Glomerular endothelial cell (primary cell): ENCODE results near the gene HBQ1. TPM values are rescaled to one million over a fixed set of nuclear protein-coding genes. Genes with fewer than 3 reads are reported as not detected.
"Not testable (repeated sequence)": the region's sequence is repeated elsewhere in the genome, so short reads cannot be mapped to it uniquely, and the experiment has no call there.

Source experiments
- DNase-seq: peaks from one replicate; pipeline ENCODE4 v3.0.0-alpha.2; 2011; ENCODE audit warnings: low read depth, low spot score; ENCODE audit errors: extremely low read depth
- total RNA-seq: library from RNA; depleted of rRNA; stranded (reverse); fragments of >200 nt; gene quantifications from 2 replicates; pipeline ENCODE4 v1.2.3, GENCODE V29; 2015

HBQ1 gene
- total RNA-seq, 1 donor from 2014 or later: 4.9 TPM

GRCh38 chr16:175011-175949 lies 5.0 kb upstream of the HBQ1 start:
- DNase-seq: no peak

GRCh38 chr16:176006-176405 lies 4.3 kb upstream of the HBQ1 start:
- not testable (repeated sequence) for DNase-seq

- DNase-seq: not testable (repeated sequence)
These were observed 3.5 kb upstream of the HBQ1 start, which contains the start of gene HBA1 for GRCh38 chr16:176477-177382. Gene HBA1 (plus strand): TSS chr16:176680. CDS start chr16:176717, 37 bp downstream.

DNA sequence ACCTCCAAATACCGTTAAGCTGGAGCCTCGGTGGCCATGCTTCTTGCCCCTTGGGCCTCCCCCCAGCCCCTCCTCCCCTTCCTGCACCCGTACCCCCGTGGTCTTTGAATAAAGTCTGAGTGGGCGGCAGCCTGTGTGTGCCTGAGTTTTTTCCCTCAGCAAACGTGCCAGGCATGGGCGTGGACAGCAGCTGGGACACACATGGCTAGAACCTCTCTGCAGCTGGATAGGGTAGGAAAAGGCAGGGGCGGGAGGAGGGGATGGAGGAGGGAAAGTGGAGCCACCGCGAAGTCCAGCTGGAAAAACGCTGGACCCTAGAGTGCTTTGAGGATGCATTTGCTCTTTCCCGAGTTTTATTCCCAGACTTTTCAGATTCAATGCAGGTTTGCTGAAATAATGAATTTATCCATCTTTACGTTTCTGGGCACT lies 2.9 kb upstream of the HBQ1 start:
- DNase-seq: no peak

DNA sequence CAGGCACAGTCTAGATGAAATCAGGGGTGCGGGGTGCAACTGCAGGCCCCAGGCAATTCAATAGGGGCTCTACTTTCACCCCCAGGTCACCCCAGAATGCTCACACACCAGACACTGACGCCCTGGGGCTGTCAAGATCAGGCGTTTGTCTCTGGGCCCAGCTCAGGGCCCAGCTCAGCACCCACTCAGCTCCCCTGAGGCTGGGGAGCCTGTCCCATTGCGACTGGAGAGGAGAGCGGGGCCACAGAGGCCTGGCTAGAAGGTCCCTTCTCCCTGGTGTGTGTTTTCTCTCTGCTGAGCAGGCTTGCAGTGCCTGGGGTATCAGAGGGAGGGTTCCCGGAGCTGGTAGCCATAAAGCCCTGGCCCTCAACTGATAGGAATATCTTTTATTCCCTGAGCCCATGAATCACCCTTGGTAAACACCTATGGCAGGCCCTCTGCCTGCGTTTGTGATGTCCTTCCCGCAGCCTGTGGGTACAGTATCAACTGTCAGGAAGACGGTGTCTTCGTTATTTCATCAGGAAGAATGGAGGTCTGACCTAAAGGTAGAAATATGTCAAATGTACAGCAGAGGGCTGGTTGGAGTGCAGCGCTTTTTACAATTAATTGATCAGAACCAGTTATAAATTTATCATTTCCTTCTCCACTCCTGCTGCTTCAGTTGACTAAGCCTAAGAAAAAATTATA lies 2.1 kb upstream of the HBQ1 start:
- DNase-seq: no peak

GRCh38 chr16:178668-179015 lies 1.6 kb upstream of the HBQ1 start:
- DNase-seq: no peak

- DNase-seq: no peak
These were observed 807 bp upstream of the HBQ1 start for GRCh38 chr16:179211-180092.

- DNase-seq: no peak
These were observed 664 bp downstream of the HBQ1 start for GRCh38 chr16:180681-181564.

DNA sequence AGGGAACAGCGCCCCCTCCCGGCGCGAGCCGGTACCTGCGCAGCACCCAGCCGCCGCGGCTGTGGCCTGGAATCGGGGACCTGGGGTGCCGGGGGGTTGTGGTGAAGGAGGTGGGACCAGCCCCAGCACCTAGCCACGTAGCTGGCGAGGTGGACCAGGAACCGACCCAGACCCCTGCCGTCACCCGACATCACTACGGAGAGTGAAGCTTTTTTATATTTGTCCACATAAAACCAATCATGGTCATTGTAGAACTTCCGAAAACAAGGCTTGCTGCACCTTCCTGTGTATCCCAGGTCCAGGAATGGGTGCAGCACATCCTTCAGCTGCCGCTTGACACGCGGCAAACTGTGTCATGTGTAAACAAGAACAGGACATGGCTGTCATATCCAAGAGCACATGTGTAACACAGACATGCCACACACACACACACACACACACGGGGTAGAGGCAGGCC lies 1.3 kb downstream of the HBQ1 start:
- no peak for DNase-seq

- no peak for DNase-seq
These were observed 2.7 kb downstream of the HBQ1 start for GRCh38 chr16:183005-183404.

DNA sequence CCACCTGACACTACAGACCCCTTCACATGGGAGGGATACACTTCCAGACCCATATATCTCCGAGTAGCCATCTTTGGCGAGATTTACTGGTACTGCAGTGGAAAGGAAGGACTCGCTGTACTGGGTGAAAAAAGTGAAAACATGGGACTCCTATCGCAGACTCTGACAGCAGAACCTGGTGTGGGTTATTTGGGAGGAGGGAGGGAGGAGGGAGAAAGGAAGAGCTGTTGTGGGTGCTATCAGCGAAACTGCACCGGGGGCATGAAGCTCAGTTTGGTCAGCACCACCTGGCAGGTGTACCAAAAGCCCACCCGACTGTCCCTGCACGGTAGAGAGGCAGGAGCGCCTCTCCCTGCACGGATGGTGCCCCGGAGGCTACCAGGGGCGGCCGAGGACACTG lies 5.0 kb downstream of the HBQ1 start:
- no peak for DNase-seq

- DNase-seq: no peak
These were observed 5.4 kb downstream of the HBQ1 start for GRCh38 chr16:185691-186090.

GRCh38 chr16:187330-187729 lies 7.1 kb downstream of the HBQ1 start:
- no peak for DNase-seq

- no peak for DNase-seq
These were observed 8.4 kb downstream of the HBQ1 start for GRCh38 chr16:188674-189073.

- no peak for DNase-seq
These were observed 9.4 kb downstream of the HBQ1 start for GRCh38 chr16:189604-190186.

DNA sequence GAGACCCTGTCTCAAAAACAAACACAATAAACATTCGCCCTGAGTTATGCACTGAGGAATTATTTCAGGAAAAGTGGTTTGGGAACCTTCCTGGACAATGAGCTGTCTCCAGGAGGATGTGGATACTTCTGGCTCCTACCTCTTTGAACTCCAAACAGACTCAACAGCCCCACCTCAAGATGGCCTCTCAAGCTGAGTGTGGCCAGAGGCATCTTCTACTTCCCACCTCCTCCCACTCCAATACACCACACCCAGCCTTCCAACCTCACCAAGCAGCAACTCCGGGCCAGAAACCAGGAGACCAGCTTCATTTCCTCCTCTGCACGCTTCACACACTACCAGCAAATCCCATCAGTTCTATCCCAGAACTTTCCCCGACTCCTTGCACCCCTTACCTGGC lies 11.6 kb downstream of the HBQ1 start:
- DNase-seq: no peak

DNA sequence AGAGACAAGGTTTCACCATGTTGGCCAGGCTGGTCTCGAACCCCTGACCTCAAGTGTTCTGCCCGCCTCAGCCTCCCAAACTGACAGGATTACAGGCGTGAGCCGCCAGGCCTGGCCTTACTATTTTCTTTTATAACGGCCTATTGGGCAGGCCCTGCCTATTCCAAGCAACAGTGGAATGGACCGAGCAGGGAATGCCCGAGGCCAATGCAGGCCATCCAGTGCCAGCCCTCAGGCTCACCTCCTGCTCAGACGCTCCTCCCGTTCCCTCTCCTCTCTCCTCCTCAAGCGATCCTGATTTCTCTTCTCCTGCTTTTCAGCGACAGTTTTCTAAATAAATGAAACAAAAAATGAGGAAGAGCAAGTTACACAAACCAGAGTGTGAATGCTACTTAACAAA lies 12.4 kb downstream of the HBQ1 start:
- DNase-seq: no peak

DNA sequence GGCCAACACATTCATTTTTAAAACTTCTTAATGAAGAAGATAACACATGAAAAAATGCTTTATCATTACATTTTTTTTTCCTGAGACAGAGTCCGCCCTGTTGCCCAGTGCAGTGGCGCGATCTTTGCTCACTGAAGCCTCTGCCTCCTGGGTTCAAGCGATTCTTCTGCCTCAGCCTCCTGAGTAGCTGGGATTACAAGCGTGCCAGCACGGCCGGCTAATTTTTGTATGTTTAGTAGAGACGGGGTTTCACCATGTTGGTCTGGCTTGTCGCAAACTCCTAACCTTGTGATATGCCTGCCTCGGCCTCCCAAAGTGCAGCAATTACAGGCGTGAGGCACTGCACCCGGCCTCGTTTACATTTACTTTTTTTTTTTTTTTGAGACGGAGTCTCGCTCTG lies 13.2 kb downstream of the HBQ1 start:
- no peak for DNase-seq

DNA sequence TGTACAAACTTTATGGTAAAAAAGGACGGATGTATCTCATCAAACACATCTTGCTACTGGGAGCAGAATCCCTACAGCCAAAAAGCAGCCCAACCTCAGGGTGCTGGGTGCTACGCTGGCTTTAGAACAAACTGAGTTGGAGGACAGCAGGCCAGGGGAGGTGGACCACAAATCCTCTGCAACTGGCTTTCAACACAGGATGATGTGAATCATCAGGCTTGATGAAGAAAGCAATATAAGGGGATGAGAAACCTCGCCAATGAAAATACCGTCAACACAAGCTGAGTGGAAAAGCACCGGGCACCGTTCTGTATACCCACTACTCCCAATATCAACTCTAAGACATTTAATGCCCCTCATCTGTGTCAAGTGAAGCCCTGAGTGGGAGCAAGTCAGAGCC lies 14.3 kb downstream of the HBQ1 start:
- no peak for DNase-seq
